HEK293 (cell line): Measurements from ENCODE around the gene APOLD1.

ENCODE experiments used
- GFI1B ChIP-seq: fragments of 450-650 bp; formaldehyde crosslinking; IDR thresholded peaks from 2 replicates; pipeline ENCODE4 v1.5.1; 2016; ENCODE audit warnings: missing biosample characterization, missing genetic modification characterization
- HOXD13 ChIP-seq: sonication (generic); formaldehyde crosslinking; IDR thresholded peaks from 2 replicates; pipeline ENCODE4 v1.8.0; 2022; ENCODE audit warnings: missing genetic modification reagents, borderline replicate concordance
- KLF10 ChIP-seq: fragments of 450-650 bp; IDR thresholded peaks from 2 replicates; pipeline ENCODE4 v1.5.1; 2018; ENCODE audit warnings: missing biosample characterization, mild to moderate bottlenecking, missing genetic modification characterization
- KLF8 ChIP-seq: fragments of 450-650 bp; formaldehyde crosslinking; IDR thresholded peaks from 2 replicates; pipeline ENCODE4 v1.5.1; 2016; ENCODE audit warnings: missing biosample characterization, missing genetic modification characterization
- REPIN1 ChIP-seq: fragments of 450-650 bp; formaldehyde crosslinking; IDR thresholded peaks from 2 replicates; pipeline ENCODE4 v1.5.1; 2017; ENCODE audit warnings: missing biosample characterization, missing genetic modification characterization, low read depth
- SCRT2 ChIP-seq: fragments of 450-650 bp; formaldehyde crosslinking; IDR thresholded peaks from 2 replicates; pipeline ENCODE4 v1.5.1; 2016; ENCODE audit warnings: missing biosample characterization, missing genetic modification characterization
- ZIC2 ChIP-seq: fragments of 450-650 bp; formaldehyde crosslinking; IDR thresholded peaks from 2 replicates; pipeline ENCODE4 v1.5.1; 2016; ENCODE audit warnings: missing biosample characterization, missing genetic modification characterization
- ZNF132 ChIP-seq: fragments of 450-650 bp; formaldehyde crosslinking; IDR thresholded peaks from 2 replicates; pipeline ENCODE4 v1.5.1; 2017; ENCODE audit warnings: missing biosample characterization, missing genetic modification characterization, borderline replicate concordance
- ZNF175 ChIP-seq: fragments of 450-650 bp; formaldehyde crosslinking; IDR thresholded peaks from 2 replicates; pipeline ENCODE4 v1.5.1; 2016; ENCODE audit warnings: missing biosample characterization, missing genetic modification characterization
- ZNF184 ChIP-seq: fragments of 450-650 bp; IDR thresholded peaks from 2 replicates; pipeline ENCODE4 v1.5.1; 2018; ENCODE audit warnings: missing biosample characterization, mild to moderate bottlenecking, missing genetic modification characterization
- ZNF23 ChIP-seq: fragments of 450-650 bp; formaldehyde crosslinking; IDR thresholded peaks from 2 replicates; pipeline ENCODE4 v1.5.1; 2016; ENCODE audit warnings: missing biosample characterization, missing genetic modification characterization, borderline replicate concordance
- ZNF416 ChIP-seq: fragments of 450-650 bp; formaldehyde crosslinking; IDR thresholded peaks from 2 replicates; pipeline ENCODE4 v1.5.1; 2016; ENCODE audit warnings: missing biosample characterization, missing genetic modification characterization
- ZNF513 ChIP-seq: fragments of 450-650 bp; IDR thresholded peaks from 2 replicates; pipeline ENCODE4 v1.5.1; 2018; ENCODE audit warnings: missing biosample characterization, missing genetic modification characterization
- ZNF521 ChIP-seq: fragments of 450-650 bp; formaldehyde crosslinking; IDR thresholded peaks from 2 replicates; pipeline ENCODE4 v1.5.1; 2017; ENCODE audit warnings: missing biosample characterization, mild to moderate bottlenecking, missing genetic modification characterization
- ZNF530 ChIP-seq: fragments of 450-650 bp; formaldehyde crosslinking; IDR thresholded peaks from 2 replicates; pipeline ENCODE4 v1.5.1; 2016; ENCODE audit warnings: low read depth, missing biosample characterization, missing genetic modification characterization
- ZNF626 ChIP-seq: fragments of 450-650 bp; sonication (Bioruptor Pico); formaldehyde crosslinking; IDR thresholded peaks from 2 replicates; pipeline ENCODE4 v1.5.1; 2018; ENCODE audit warnings: missing biosample characterization, missing genetic modification characterization, inconsistent platforms
- ZNF654 ChIP-seq: fragments of 450-650 bp; formaldehyde crosslinking; IDR thresholded peaks from 2 replicates; pipeline ENCODE4 v1.5.1; 2016; ENCODE audit warnings: low read depth, missing biosample characterization, missing genetic modification characterization
- ZNF701 ChIP-seq: fragments of 450-650 bp; formaldehyde crosslinking; IDR thresholded peaks from 2 replicates; pipeline ENCODE4 v1.5.1; 2016; ENCODE audit warnings: missing biosample characterization, missing genetic modification characterization
- ZNF776 ChIP-seq: fragments of 450-650 bp; formaldehyde crosslinking; IDR thresholded peaks from 2 replicates; pipeline ENCODE4 v1.5.0; 2017; ENCODE audit warnings: missing biosample characterization, missing genetic modification characterization, borderline replicate concordance
- ZNF785 ChIP-seq: fragments of 450-650 bp; formaldehyde crosslinking; IDR thresholded peaks from 2 replicates; pipeline ENCODE4 v1.5.1; 2016; ENCODE audit warnings: missing biosample characterization, missing genetic modification characterization
- ZSCAN16 ChIP-seq: fragments of 450-650 bp; formaldehyde crosslinking; IDR thresholded peaks from 2 replicates; pipeline ENCODE4 v1.5.1; 2016; ENCODE audit warnings: missing biosample characterization, missing genetic modification characterization
- ZSCAN30 ChIP-seq: fragments of 450-650 bp; IDR thresholded peaks from 2 replicates; pipeline ENCODE4 v1.5.1; 2018; ENCODE audit warnings: missing biosample characterization, mild to moderate bottlenecking, missing genetic modification characterization, moderate library complexity
- TF ChIP-seq, protein P1 (sequence below): fragments of 450-650 bp; formaldehyde crosslinking; IDR thresholded peaks from 2 replicates; pipeline ENCODE4 v1.5.1; 2016; ENCODE audit warnings: missing biosample characterization, missing genetic modification characterization
- TF ChIP-seq, protein P2 (sequence below): fragments of 450-650 bp; formaldehyde crosslinking; conservative IDR thresholded peaks from 2 replicates; pipeline ENCODE4 v1.5.1; 2016; ENCODE audit warnings: low read depth, missing biosample characterization, missing genetic modification characterization
- TF ChIP-seq, protein P3 (sequence below): fragments of 450-650 bp; formaldehyde crosslinking; IDR thresholded peaks from 2 replicates; pipeline ENCODE4 v1.5.1; 2016; ENCODE audit warnings: missing biosample characterization, missing genetic modification characterization
- TF ChIP-seq, protein P4 (sequence below): fragments of 450-650 bp; formaldehyde crosslinking; IDR thresholded peaks from 2 replicates; pipeline ENCODE4 v1.5.1; 2016; ENCODE audit warnings: missing biosample characterization, missing genetic modification characterization
- TF ChIP-seq, protein P5 (sequence below): fragments of 450-650 bp; formaldehyde crosslinking; IDR thresholded peaks from 2 replicates; pipeline ENCODE4 v1.5.1; 2016; ENCODE audit warnings: missing biosample characterization, missing genetic modification characterization

APOLD1 gene

GRCh38 chr12:12839873-12840579 lies 54.6 kb downstream of the APOLD1 start (continued):
- TF ChIP-seq, protein P1, sequence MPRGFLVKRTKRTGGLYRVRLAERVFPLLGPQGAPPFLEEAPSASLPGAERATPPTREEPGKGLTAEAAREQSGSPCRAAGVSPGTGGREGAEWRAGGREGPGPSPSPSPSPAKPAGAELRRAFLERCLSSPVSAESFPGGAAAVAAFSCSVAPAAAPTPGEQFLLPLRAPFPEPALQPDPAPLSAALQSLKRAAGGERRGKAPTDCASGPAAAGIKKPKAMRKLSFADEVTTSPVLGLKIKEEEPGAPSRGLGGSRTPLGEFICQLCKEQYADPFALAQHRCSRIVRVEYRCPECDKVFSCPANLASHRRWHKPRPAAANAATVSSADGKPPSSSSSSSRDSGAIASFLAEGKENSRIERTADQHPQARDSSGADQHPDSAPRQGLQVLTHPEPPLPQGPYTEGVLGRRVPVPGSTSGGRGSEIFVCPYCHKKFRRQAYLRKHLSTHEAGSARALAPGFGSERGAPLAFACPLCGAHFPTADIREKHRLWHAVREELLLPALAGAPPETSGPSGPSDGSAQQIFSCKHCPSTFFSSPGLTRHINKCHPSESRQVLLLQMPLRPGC (tag by site-specific recombination), result peak; percentile 94
- TF ChIP-seq SCRT2 (tag by site-specific recombination) (0 out of 2 replicates have a peak, but pooled peaks have one; percentile 12), ZNF530 (tag by site-specific recombination) (no peak), ZNF416 (no peak), HOXD13 (peak; percentile 71; the same call in 1 of the 2 replicates), ZNF132 (tag by site-specific recombination) (no peak), REPIN1 (tag by site-specific recombination) (no peak), ZNF184 (tag by site-specific recombination) (peak; percentile 79; the same call in 1 of the 2 replicates), ZNF513 (tag by site-specific recombination) (no peak), ZNF626 (tag by site-specific recombination) (no peak), GFI1B (peak; percentile 89), ZSCAN16 (tag by site-specific recombination) (no peak), KLF8 (tag by site-specific recombination) (peak; percentile 74; the same call in 1 of the 2 replicates), ZIC2 (peak; percentile 77), ZNF701 (tag by site-specific recombination) (no peak), ZNF785 (tag by site-specific recombination) (no peak), KLF10 (tag by site-specific recombination) (peak; percentile 68), ZNF776 (no peak), ZSCAN30 (tag by site-specific recombination) (peak; percentile 95), ZNF175 (tag by site-specific recombination) (no peak), ZNF521 (tag by site-specific recombination) (no peak), ZNF654 (tag by site-specific recombination) (peak; percentile 10; the same call in 1 of the 2 replicates), ZNF23 (tag by site-specific recombination) (no peak)
- TF ChIP-seq, protein P2, sequence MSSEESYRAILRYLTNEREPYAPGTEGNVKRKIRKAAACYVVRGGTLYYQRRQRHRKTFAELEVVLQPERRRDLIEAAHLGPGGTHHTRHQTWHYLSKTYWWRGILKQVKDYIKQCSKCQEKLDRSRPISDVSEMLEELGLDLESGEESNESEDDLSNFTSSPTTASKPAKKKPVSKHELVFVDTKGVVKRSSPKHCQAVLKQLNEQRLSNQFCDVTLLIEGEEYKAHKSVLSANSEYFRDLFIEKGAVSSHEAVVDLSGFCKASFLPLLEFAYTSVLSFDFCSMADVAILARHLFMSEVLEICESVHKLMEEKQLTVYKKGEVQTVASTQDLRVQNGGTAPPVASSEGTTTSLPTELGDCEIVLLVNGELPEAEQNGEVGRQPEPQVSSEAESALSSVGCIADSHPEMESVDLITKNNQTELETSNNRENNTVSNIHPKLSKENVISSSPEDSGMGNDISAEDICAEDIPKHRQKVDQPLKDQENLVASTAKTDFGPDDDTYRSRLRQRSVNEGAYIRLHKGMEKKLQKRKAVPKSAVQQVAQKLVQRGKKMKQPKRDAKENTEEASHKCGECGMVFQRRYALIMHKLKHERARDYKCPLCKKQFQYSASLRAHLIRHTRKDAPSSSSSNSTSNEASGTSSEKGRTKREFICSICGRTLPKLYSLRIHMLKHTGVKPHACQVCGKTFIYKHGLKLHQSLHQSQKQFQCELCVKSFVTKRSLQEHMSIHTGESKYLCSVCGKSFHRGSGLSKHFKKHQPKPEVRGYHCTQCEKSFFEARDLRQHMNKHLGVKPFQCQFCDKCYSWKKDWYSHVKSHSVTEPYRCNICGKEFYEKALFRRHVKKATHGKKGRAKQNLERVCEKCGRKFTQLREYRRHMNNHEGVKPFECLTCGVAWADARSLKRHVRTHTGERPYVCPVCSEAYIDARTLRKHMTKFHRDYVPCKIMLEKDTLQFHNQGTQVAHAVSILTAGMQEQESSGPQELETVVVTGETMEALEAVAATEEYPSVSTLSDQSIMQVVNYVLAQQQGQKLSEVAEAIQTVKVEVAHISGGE (tag by site-specific recombination), result 0 out of 2 replicates have a peak, but pooled peaks have one; percentile 24
- TF ChIP-seq, protein P3, sequence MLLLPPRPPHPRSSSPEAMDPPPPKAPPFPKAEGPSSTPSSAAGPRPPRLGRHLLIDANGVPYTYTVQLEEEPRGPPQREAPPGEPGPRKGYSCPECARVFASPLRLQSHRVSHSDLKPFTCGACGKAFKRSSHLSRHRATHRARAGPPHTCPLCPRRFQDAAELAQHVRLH (tag by site-specific recombination), result peak; percentile 82
- TF ChIP-seq, protein P4, sequence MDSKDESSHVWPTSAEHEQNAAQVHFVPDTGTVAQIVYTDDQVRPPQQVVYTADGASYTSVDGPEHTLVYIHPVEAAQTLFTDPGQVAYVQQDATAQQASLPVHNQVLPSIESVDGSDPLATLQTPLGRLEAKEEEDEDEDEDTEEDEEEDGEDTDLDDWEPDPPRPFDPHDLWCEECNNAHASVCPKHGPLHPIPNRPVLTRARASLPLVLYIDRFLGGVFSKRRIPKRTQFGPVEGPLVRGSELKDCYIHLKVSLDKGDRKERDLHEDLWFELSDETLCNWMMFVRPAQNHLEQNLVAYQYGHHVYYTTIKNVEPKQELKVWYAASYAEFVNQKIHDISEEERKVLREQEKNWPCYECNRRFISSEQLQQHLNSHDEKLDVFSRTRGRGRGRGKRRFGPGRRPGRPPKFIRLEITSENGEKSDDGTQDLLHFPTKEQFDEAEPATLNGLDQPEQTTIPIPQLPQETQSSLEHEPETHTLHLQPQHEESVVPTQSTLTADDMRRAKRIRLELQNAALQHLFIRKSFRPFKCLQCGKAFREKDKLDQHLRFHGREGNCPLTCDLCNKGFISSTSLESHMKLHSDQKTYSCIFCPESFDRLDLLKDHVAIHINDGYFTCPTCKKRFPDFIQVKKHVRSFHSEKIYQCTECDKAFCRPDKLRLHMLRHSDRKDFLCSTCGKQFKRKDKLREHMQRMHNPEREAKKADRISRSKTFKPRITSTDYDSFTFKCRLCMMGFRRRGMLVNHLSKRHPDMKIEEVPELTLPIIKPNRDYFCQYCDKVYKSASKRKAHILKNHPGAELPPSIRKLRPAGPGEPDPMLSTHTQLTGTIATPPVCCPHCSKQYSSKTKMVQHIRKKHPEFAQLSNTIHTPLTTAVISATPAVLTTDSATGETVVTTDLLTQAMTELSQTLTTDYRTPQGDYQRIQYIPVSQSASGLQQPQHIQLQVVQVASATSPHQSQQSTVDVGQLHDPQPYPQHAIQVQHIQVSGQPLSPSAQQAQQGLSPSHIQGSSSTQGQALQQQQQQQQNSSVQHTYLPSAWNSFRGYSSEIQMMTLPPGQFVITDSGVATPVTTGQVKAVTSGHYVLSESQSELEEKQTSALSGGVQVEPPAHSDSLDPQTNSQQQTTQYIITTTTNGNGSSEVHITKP (tag by site-specific recombination), result peak; percentile 63
- TF ChIP-seq, protein P5, sequence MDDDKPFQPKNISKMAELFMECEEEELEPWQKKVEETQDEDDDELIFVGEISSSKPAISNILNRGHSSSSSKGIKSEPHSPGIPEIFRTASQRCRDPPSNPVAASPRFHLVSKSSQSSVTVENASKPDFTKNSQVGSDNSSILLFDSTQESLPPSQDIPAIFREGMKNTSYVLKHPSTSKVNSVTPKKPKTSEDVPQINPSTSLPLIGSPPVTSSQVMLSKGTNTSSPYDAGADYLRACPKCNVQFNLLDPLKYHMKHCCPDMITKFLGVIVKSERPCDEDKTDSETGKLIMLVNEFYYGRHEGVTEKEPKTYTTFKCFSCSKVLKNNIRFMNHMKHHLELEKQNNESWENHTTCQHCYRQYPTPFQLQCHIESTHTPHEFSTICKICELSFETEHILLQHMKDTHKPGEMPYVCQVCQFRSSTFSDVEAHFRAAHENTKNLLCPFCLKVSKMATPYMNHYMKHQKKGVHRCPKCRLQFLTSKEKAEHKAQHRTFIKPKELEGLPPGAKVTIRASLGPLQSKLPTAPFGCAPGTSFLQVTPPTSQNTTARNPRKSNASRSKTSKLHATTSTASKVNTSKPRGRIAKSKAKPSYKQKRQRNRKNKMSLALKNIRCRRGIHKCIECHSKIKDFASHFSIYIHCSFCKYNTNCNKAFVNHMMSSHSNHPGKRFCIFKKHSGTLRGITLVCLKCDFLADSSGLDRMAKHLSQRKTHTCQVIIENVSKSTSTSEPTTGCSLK (tag by site-specific recombination), result no peak
